Measurements from ENCODE around the gene TJP3. TPM values are rescaled to one million over a fixed set of nuclear protein-coding genes. Genes with fewer than 3 reads are reported as not detected.

Gene TJP3
- total RNA-seq, 4 donors from 2014 or later: 29.7 to 43.7 (median 39.8) TPM

- no peak overlapping the region for H3K4me3 ChIP-seq (replicated peaks in 1 of 3)
- H3K9me3 ChIP-seq: no peaks in the 10 kb centered on the region
- DNase-seq: no peak
- intact Hi-C loops (cut with DNase I): no loop called here
- no peak for TF ChIP-seq POLR2A (IDR thresholded peaks at IDR 0.05)
- no peak for TF ChIP-seq CTCF (IDR thresholded peaks at IDR 0.05)
- no peak overlapping the region for H3K27ac ChIP-seq
- H3K27me3 ChIP-seq: peaks cover 9% of the 10 kb centered on the region
- H3K4me1 ChIP-seq: peaks cover 0 to 4% of the 10 kb centered on the region in 2 donors
- H3K36me3 ChIP-seq: no peaks in the 10 kb centered on the region
- WGBS, 2 donors: 91 to 99% methylated on average over 2 of the region's 2 CpGs
These were observed 88.2 kb downstream of the TJP3 start for GRCh38 chr19:3796358-3796757.

GRCh38 chr19:3798137-3798536 lies 90.0 kb downstream of the TJP3 start:
- H3K4me1 ChIP-seq: peaks cover 0 to 11% of the 10 kb centered on the region in 2 donors
- H3K27ac ChIP-seq: no peak overlapping the region
- 71 to 77% methylated on average over 6 of the region's 6 CpGs for WGBS, 2 donors
- TF ChIP-seq POLR2A (IDR thresholded peaks at IDR 0.05) (no peak), CTCF (IDR thresholded peaks at IDR 0.05) (no peak)
- peaks cover 9% of the 10 kb centered on the region for H3K27me3 ChIP-seq
- no peaks in the 10 kb centered on the region for H3K36me3 ChIP-seq
- no peak for DNase-seq
- no peak overlapping the region for H3K4me3 ChIP-seq (replicated peaks in 1 of 3)
- intact Hi-C loops (cut with DNase I): no loop called here
- H3K9me3 ChIP-seq: no peaks in the 10 kb centered on the region

Small RNAs within 50 kb of the gene (small RNA-seq; reads per million reads assigned to genes)
- gene AC005777.1: not detected

Other genes starting within 250 kb of the TJP3 start
- not detected for gene SMIM24, start 227.9 kb upstream of the TJP3 start, total RNA-seq
- not detected for gene SMIM44, start 224.9 kb upstream of the TJP3 start, total RNA-seq
- 10 to 100 TPM in 3 of 4 donors, 1 to 10 TPM in 1; 9.0 to 18.9 (median 13.6) TPM for gene DOHH, start 207.7 kb upstream of the TJP3 start, total RNA-seq
- 10 to 100 TPM; 28.6 to 56.0 (median 36.1) TPM for gene FZR1, start 202.1 kb upstream of the TJP3 start, total RNA-seq
- 1 to 10 TPM in 3 of 4 donors, not detected in 1; 1.2 to 3.3 (median 1.9) TPM for gene TEKTIP1, start 169.2 kb upstream of the TJP3 start, total RNA-seq
- 10 to 100 TPM; 36.4 to 90.9 (median 66.7) TPM for gene MFSD12, start 150.8 kb upstream of the TJP3 start, total RNA-seq
- 100 to 1,000 TPM in 2 of 4 donors, 10 to 100 TPM in 2; 93.3 to 160 (median 105) TPM for gene HMG20B, start 135.4 kb upstream of the TJP3 start, total RNA-seq
- 1 to 10 TPM in 2 of 4 donors, under 1 TPM in 2; 0.78 to 2.2 (median 0.97) TPM for gene GIPC3, start 122.9 kb upstream of the TJP3 start, total RNA-seq
- 1 to 10 TPM in 3 of 4 donors, under 1 TPM in 1; 0.40 to 2.1 (median 1.3) TPM for gene TBXA2R, start 101.5 kb upstream of the TJP3 start, total RNA-seq
- gene CACTIN, start 81.6 kb upstream of the TJP3 start, total RNA-seq: 10 to 100 TPM; 18.8 to 30.6 (median 24.5) TPM
- 10 to 100 TPM; 23.2 to 42.4 (median 35.0) TPM for gene PIP5K1C, start 7.9 kb upstream of the TJP3 start, total RNA-seq
- gene APBA3, start 53.3 kb downstream of the TJP3 start, total RNA-seq: 10 to 100 TPM; 33.6 to 42.9 (median 38.1) TPM
- 100 to 1,000 TPM in 2 of 4 donors, 10 to 100 TPM in 2; 84.0 to 131 (median 102) TPM for gene MRPL54, start 54.3 kb downstream of the TJP3 start, total RNA-seq
- gene RAX2, start 63.8 kb downstream of the TJP3 start, total RNA-seq: not detected
- 10 to 100 TPM in 1 of 4 donors, 1 to 10 TPM in 2, under 1 TPM in 1; 0.93 to 14.7 (median 2.7) TPM for gene MATK, start 78.0 kb downstream of the TJP3 start, total RNA-seq
- gene ZFR2, start 160.7 kb downstream of the TJP3 start, total RNA-seq: not detected
- gene ATCAY, start 172.3 kb downstream of the TJP3 start, total RNA-seq: under 1 TPM in 1 of 4 donors, not detected in 3; 0.10 TPM
- gene NMRK2, start 224.7 kb downstream of the TJP3 start, total RNA-seq: not detected